ENCODE results near the gene MRC2.

GRCh38 chr17:62652251-62653001 is 25.0 kb downstream of the MRC2 start:
- TF ChIP-seq EZH2phosphoT487 (IDR thresholded peaks at IDR 0.05; ENCODE audit: low read depth, severe bottlenecking, unreplicated experiment) (no peak), EZH2 (IDR thresholded peaks at IDR 0.05; ENCODE audit: borderline replicate concordance) (no peak)

Measured in hepatocyte (in vitro differentiated cells).